ENCODE data around the gene PDGFD. TPM values are rescaled to one million over a fixed set of nuclear protein-coding genes. Genes with fewer than 3 reads are reported as not detected.

The PDGFD gene
- total RNA-seq, 1 experiment from 2014 or later = 38.6 TPM

DNA sequence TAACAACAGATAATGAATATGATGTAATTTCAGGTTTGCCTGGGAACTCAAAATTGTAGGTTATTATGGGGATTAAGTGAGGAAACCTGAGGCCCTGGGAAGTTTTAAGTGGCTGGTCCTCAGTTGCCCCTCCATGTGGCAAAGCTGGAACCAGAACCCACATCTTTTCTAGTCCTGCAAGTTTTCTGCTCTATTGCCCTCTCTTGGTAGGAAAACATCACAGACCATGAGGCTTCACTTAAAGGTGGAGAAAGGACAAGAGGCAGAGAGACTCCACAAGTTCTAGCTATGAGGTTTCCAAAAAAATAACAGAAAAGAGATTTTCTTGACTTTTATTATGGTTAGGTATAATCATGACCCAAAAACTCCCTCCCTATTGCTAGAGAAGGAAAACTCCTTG lies 243.0 kb downstream of the PDGFD start:
- no peak for DNase-seq (ENCODE audit: low read depth)

DNA sequence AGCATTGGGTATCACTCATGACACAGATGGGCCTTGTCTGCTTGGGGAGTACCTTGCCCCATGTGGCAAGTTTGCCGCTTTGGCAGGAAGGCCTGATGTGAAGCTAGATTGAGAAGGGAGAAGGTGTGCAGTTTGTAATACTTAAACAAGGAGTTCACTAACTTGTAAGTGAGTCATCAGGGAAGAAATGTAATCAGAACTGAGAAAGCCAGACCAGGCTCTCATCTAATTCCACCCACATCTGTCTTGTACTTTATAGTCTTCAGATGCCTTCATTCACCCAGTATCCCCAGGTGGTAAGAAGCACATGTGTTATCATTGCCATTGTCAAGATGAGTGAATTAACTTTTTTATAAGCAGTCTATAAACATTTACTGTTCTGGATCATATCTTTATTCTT lies 243.5 kb downstream of the PDGFD start:
- peak; percentile 53 for DNase-seq (ENCODE audit: low read depth)

DNA sequence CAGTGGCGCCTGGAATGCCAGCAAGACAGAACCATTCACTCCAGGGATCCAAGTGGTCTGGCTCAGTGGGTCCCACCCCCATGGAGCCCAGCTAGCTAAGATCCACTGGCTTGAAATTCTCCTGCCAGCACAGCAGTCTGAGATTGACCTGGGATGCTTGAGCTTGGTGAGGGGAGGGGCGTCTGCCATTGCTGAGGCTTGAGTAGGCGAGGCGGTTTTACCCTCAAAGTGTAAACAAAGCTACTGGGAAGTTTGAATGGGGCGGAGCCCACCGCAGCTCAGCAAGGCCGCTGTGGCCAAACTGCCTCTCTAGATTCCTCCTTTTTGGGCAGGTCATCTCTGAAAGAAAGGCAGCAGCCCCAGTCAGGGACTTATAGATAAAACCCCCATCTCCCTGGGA lies 253.2 kb downstream of the PDGFD start:
- DNase-seq (ENCODE audit: low read depth) = no peak

DNA sequence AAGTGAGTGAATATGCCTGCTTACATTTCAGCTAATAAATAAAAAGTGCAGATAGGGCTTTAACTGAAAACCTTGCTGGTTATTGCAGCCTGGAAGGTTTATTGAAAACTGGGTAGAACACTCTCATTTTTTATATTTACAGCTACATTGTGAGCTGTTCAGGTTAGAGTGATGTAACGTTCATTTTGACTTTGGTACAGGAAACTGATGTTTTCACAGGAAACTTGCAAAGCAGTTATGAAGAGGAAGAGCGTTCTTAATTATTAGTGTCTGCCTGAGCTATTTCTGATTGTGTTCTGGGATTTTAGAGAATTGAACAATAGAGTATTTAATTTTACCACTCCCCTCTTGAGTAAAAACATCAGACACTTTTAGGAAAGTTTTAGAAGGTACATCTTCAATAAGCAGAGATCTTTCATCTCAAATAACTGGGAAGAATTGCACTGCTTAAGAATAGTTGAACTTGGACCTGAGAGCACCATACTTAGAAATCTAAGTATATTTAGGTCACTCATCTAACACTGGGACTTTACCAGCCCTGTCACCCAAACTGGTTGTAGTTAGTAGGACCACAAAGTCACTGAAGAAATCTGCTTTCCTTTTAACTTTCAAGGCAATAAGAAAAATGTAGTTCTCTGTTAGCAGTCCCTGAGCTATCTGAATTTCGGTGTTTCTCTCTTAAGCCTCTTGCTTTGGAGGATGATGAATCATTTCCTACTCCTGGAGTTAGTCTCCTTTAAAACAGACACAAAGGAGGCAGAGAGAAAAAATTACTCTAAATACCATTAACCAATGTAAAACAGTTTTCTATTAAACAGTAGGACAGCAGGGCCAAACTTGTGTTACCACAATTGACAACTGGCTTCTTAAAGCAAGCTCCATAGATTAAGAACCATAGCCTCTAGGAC lies 256.1 kb downstream of the PDGFD start:
- peak; percentile 54 for DNase-seq (ENCODE audit: low read depth)

DNA sequence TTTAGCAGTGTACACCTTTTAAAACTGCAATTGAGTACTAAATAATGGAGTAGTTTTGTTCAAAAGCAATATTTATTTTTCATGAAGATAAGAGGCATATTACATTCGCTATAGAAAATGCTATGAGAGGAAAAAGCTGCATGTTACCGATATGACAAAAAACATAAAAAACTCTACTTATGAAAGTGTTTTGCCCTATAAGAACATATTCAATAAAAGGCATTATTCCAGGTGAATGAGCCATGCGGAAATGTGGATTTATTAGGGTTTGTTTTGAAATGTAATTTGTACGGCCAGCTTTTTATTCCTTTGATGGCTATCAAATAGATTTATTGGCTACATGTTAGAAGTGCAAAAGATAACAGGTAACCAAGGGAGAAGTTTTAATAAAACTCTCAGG lies 256.8 kb downstream of the PDGFD start:
- no peak for DNase-seq (ENCODE audit: low read depth)

DNA sequence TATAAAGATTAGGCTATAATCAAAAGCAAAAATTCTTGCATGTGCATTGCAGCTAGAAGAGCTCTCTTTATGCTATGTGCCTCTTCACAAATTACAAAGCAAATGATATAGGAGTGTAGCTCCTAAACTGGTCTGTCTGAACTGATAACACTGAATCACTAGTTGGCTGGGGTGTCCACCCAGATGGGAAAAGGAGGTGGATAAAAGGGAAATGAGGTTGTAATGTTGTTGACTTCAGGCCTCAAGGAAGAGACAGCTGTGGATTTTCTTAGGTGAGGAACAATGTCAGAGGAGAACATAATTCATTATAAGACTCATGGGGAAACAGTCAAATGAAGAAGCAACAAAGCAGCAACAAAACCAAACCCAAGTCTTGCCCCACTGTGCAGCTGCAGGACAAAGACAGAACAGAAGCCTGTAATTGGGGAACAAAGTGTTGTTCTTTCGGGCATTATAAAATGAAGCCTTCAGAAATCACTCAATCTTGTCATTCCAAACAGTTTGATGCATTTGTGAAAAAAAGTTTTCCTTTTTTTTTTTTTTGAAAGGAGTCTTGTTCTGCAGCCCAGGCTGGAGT lies 257.6 kb downstream of the PDGFD start:
- no peak for DNase-seq (ENCODE audit: low read depth)

DNA sequence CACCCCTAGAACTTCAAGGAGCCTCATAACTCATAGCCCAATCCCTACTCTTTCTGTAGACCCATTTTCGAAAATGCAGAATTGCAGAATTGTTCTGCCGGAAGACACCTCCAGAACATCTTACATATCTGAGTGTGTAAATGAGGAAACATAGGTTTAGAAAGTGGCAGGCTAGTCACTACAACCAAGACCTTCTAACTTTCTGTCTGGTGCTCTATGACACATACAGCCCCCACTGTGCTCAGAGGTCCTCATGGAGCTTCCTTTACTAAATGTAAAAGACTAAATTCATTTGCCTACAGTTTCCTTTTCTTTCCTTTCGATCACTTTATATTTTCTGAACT lies 259.7 kb downstream of the PDGFD start:
- no peak for DNase-seq (ENCODE audit: low read depth)

DNA sequence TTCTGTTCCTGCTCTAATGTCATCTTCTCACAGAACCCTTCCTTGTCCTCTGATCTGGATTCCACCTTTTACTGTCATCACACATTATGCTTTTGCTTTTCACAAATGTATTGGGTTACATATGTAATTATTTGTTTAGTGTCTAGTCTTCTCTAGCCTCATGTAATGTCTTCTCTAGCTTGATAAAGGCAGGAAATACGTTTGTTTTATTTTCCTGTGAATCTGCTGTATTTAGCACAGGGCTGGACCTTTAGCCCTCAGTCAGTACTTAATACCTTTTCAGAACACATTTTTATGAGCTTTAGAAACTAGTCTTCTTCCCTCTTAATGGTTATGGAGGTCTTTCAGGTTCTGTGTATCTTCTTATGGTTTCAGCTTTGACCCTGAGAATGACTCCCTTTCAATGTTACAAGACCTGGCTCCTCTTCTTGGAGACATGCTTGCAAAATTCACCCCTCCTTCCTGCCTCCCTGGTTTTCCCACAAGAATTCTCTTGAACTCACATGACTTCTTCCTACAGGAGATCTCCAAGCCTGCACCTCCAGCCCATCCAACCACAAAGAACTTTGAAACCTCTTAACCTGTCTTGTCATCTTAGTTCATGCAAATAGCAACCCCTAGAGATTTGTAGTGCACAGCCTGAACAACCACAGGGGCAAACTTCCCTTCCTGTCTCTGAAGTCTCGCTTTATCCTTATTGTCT lies 260.2 kb downstream of the PDGFD start:
- no peak for DNase-seq (ENCODE audit: low read depth)

DNA sequence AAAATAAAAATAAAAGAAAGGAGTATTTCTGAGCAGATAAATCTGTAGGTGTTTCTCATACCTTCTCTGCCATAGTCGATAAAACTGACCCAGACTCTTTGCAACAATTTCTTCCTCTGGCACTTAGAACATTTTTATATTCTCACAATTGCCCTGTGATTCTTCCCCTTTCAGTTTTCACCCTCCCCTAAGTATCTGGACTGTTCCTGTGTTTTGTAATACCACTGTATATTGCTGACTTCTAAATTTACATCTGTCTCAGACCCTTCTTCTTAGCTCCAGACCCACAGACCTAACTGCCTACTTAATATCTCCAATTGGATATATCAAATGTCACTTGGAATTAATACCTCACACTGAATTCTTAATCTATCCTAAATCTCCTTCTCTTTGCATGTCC lies 261.0 kb downstream of the PDGFD start:
- DNase-seq (ENCODE audit: low read depth) = no peak

DNA sequence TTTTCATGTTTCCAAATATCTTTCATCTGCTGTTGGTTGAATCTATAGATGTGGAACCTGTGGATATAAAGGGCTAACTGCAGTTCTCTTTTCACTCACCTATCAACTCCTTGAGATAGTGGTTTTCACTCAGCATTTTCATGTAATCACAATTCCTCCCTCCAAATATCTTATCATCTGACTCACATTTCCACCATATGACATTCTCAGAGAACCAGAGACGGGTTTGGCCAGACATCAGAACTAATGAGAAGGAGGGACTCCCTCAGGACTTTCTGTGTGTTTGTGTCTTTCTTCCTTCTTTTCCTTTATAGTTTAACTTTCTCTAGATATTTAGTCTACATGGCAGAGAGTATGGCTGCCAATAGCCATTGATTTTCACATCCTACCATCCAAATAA lies 262.3 kb downstream of the PDGFD start:
- peak; percentile 36 for DNase-seq (ENCODE audit: low read depth)

DNA sequence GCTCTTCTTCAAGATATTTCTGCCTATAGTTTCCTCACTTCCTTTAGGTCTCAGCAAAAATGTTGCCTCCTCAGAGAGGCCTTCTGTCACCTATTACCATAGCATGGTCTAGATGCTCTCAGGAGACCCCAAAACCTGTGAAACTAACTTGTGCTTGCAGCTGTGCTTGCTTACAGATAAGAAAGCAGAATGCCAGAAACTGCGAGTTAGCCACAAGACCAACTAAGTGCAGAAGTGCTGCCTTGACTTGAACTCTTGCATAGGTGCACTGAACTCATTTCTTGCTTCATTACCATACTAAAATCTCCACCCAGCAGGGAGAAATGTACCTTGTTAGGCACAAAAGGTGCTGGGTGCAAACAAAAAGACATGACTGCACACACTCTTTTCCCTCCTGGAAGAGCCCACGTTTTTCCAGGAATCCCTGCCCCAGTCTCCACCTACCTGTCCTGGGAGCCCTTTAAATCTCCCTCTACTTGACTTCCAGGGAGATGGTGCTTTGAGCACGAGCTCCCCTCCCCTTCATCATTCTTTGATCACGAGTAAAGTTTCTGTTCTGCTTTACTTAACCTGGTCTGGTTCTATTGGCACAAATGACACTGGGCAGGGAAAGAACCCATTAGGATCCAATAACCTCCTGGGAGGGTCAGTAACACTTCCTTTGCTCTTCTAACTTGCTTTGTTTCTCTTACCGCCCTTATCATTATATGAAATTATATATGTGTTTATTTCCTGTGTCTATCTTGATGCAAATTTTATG lies 265.2 kb downstream of the PDGFD start:
- no peak for DNase-seq (ENCODE audit: low read depth)

DNA sequence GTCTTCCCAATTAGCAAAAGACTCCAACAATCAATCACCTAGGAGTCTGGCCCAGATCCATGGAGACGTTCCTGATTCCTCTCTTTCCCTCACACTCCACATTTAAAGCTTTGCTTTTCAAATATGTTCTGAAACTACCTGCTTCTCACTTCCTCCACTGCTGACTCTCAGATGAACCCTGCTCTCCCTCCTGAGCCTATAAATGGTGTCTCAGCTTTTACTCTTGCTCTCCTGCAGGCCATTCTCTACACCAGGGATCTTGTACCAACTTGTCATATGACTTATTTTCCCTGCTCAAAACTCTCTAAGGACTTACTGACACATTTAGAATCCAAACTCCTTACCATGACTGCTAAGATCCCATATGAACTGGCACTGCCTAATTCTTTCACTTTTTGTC lies 265.9 kb downstream of the PDGFD start:
- no peak for DNase-seq (ENCODE audit: low read depth)

DNA sequence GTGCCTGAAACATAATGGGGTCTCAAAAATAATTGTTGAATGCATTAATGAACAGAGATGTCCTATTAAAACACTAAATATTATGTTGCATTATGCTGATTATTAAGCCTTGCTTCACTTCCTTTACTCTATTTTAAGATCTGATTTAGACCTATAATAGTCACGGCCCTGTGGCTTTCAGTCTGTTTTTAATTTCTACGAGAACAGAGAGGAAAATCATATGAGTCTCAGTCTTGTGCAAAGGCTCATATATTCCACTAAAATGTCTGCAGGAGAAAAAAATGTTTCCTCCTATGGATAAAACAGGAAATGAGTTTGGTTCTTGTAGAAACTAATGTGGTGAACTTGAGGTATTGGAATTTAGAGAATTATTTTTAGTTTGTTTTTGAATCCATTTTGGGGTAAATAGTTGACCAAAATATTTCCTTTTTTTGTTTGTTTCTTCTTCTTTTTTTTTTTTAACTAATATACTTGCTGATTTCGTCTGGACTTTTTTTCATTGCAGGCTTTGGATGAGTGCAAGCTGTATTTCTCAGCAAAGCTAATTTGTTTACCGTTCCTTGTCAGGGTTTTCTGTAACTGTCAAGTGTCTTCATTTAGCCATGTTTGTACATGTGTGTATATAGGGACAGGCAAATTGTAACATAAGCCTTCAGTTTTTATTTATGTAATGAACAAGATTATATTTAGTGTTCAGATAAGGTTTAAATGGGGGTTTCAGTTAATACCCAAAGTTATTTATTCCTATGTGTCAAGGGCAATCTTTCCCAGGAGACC lies 266.6 kb downstream of the PDGFD start:
- DNase-seq (ENCODE audit: low read depth) = no peak

DNA sequence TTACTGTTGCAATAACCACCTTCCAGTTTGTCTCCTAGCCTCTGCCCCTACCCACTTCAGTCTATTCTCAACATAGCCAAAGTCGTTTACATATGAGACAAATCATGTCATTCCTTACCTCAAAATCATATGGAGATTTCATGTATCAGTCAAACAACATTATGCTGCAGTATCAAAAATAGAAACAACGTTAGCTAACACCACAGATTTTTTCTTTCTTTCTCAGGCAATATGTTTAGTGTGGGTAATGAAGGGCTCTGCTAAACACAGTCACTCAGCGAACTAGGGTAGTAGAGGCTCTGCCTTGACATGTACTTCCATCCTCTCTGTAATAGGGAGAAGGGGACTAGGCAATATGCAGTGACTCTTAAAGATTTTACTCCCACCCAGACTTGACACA lies 268.8 kb downstream of the PDGFD start:
- DNase-seq (ENCODE audit: low read depth) = no peak

DNA sequence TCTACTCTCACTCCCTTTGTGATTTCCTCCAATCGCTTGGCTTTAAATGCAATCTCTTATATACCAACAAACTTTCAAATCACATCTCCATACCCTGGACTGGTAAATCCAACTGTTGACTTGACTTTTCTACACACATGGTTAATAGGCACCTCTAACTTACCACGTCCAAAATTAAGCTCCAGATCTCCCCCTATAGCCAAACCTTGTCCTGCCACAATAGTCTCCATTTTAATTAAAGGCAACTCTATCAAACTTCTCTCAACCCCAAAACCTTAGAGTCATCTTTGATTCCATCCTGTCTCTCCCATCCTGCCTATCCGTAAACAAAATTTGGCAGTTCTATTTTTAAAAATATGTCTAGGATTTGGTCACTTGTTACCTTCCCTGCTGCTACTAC lies 269.3 kb downstream of the PDGFD start:
- no peak for DNase-seq (ENCODE audit: low read depth)

DNA sequence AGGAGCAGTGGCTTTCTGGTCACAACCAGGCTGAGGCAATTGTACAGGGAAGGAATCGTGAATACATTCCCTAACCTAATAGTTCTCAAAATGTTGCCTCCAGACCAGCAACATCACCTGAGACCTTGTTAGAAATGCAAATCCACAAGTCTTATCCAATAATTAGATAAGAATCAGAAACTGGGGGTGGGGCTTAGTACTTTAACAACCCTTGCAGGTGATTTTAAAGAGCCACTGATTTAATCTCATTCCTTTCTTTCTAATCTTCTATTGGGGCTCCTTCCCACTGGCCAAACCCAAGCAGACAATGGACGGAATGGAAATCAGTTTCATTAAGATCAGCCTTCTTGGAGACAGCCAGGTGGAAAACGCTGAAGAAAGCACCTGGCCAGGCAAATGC lies 269.9 kb downstream of the PDGFD start:
- no peak for DNase-seq (ENCODE audit: low read depth)

DNA sequence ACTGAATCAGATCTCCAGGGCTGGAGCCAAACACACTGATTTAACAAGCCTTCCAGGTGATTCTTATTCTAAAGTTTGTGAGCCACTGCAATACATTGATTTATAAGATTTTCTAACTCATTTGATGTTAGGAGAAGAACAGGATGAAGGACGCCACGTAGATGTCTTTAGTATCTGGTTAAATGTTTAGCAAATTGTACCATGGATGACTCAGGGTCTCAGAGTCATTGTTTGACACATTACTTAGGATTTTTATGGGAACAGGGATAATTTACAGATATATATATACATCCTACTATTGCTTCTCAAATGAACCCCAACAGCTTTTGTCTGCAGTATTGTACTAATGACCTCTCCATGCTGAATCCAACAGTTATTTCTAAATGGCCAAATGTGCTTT lies 270.6 kb downstream of the PDGFD start:
- no peak for DNase-seq (ENCODE audit: low read depth)

DNA sequence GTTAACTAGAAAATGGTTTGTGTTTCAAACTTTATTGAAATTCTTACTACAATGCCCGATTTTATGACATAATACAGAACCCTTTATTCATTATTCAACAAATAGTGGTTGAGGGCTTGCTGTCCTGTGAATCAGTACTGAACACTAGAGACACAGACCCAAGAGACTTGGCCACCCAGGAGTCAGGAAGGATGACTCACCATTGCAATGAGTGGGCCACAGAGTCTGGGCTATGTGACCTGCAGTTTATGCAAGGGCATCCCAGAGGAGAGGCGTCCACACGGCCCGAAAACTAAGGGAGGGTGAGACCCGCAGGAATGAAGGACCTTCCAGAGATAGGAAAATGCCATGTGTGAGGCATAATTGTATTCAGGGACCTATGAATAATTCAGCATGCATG lies 271.3 kb downstream of the PDGFD start:
- DNase-seq (ENCODE audit: low read depth) = peak; percentile 92

DNA sequence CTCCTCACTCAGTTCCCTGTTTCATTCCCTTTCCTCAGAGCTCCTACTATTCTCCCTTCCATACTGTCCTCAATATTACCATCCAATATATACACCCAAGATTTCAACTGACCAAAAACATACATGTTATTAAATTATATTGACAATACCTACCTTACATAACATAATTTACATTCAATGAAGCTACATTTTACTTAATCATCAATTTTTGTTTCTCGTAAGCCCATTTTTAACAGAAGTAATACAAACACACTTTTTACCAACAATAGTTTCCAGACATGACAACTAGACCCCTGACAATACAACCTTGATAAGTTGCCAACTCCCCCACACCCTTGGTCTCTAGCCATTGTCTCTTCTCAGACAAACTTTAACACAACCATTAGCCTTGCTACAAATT lies 273.3 kb downstream of the PDGFD start:
- no peak for DNase-seq (ENCODE audit: low read depth)

DNA sequence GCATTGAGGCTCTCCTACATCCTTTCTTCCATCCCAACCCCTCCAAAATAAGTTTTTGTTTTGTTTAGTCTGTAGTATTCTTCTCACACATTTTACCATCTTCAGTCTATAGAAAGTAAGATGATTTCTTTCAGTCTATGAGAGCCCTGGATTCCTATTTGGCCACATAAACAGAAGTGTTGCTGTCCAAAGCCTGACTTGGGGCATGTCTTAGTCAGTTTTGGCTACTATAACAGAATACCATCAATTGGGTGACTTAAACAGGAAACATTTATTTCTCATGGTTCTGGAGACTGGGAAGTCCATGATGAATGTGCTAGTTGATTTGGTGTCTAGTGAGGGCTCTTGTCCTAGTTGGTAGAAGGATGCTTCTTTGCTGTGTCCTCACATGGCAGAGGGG lies 274.3 kb downstream of the PDGFD start:
- DNase-seq (ENCODE audit: low read depth) = peak; percentile 38

DNA sequence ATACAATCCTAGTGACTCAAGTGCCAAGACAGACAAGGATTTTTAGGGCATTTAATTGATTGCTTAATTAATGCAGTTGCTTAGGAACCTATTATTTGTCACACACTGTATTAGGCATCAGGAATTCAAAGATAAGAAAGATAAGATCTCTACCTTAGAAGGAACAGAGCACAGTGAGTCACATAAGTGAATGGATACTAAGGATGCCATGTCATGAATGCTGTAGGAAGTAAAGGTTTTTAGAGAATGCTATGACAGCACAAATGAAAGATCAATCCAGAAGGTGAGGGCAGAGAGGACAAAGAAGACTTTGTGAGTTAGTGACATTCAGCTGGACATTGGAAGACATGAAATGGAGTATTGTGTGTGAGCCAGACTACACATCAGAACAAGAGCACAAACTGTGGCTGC lies 275.4 kb downstream of the PDGFD start:
- peak; percentile 87 for DNase-seq (ENCODE audit: low read depth)
